Duodenal mucosa (tissue), 2 donors: ENCODE data around the gene FLVCR2.

Experiments
- H3K27ac ChIP-seq: one replicate; pipeline ENCODE4 v1.7.0; 2013; ENCODE audit warnings: low read depth, low read length
- H3K27me3 ChIP-seq, 2 donors: one replicate each; pipeline ENCODE4 v1.7.0; 2013; ENCODE audit warnings: low read length in 2 of 2, control low read depth in 1 of 2; ENCODE audit not compliant: insufficient read depth in 2 of 2, control insufficient read depth in 1 of 2
- H3K36me3 ChIP-seq, 2 donors: one replicate each; pipeline ENCODE4 v1.7.0; 2013; ENCODE audit warnings: low read length in 2 of 2, control low read depth in 1 of 2; ENCODE audit not compliant: insufficient read depth in 2 of 2, control insufficient read depth in 1 of 2
- H3K4me1 ChIP-seq, 2 donors: one replicate each; pipeline ENCODE4 v1.7.0; 2013; ENCODE audit warnings: low read length in 2 of 2, control low read depth in 1 of 2; ENCODE audit not compliant: insufficient read depth in 2 of 2, control insufficient read depth in 1 of 2
- H3K4me3 ChIP-seq, 2 donors: one replicate each; pipeline ENCODE4 v1.7.0; 2013; ENCODE audit warnings: low read length in 2 of 2, low read depth in 1 of 2
- H3K9ac ChIP-seq, 2 donors: one replicate each; pipeline ENCODE4 v1.7.0; 2013; ENCODE audit warnings: low read length in 2 of 2, low read depth in 1 of 2
- H3K9me3 ChIP-seq, 2 donors: one replicate each; pipeline ENCODE4 v1.7.0; 2013; ENCODE audit warnings: low read length in 2 of 2, control low read depth in 1 of 2; ENCODE audit not compliant: control insufficient read depth in 1 of 2

FLVCR2 gene

GRCh38 chr14:75542588-75543091 lies 35.8 kb upstream of the FLVCR2 start:
- H3K36me3 ChIP-seq = no peaks in the 10 kb centered on the region
- peak overlapping the region in 1 of 2 donors; percentile 32 for H3K4me3 ChIP-seq
- H3K27ac ChIP-seq = peak overlapping the region; percentile 65
- H3K9me3 ChIP-seq = no peaks in the 10 kb centered on the region
- H3K9ac ChIP-seq = peak overlapping the region; percentile 36 to 51
- H3K27me3 ChIP-seq = no peaks in the 10 kb centered on the region
- peaks cover 14 to 16% of the 10 kb centered on the region in 2 donors for H3K4me1 ChIP-seq

- H3K4me1 ChIP-seq = peaks cover 14 to 22% of the 10 kb centered on the region in 2 donors
- no peaks in the 10 kb centered on the region for H3K9me3 ChIP-seq
- peak overlapping the region; percentile 57 for H3K27ac ChIP-seq
- no peaks in the 10 kb centered on the region for H3K36me3 ChIP-seq
- peak overlapping the region in 1 of 2 donors; percentile 32 for H3K4me3 ChIP-seq
- H3K9ac ChIP-seq = peak overlapping the region; percentile 36 to 51
- no peaks in the 10 kb centered on the region for H3K27me3 ChIP-seq
Measured at GRCh38 chr14:75543253-75543652, 35.2 kb upstream of the FLVCR2 start.

DNA sequence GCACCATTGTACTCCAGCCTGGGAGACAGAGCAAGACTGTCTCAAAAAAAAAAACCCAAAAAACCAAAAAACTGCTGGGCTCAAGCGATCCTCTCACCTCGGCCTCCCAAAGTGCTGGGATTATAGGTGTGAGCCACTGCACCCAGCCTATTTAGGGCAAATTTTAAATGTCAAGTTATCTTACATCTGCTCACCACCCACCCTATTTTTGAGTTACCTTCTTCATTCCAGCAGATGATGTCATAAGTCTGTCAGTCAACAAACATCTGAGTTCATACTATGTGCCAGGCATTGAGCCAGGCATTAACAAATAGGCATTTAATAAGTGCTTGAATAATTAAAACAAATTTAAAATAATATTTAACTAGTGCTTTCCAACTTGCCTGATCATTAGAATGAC lies 34.6 kb upstream of the FLVCR2 start:
- Histone ChIP-seq H3K4me3 (no peak overlapping the region), H3K9ac (no peak overlapping the region), H3K9me3 (no peaks in the 10 kb centered on the region), H3K36me3 (no peaks in the 10 kb centered on the region), H3K27me3 (no peaks in the 10 kb centered on the region), H3K27ac (no peak overlapping the region), H3K4me1 (peaks cover 14 to 27% of the 10 kb centered on the region in 2 donors)

- H3K27ac ChIP-seq = no peak overlapping the region
- H3K9me3 ChIP-seq = no peaks in the 10 kb centered on the region
- H3K27me3 ChIP-seq = no peaks in the 10 kb centered on the region
- peaks cover 22 to 32% of the 10 kb centered on the region in 2 donors for H3K4me1 ChIP-seq
- no peak overlapping the region for H3K4me3 ChIP-seq
- no peaks in the 10 kb centered on the region for H3K36me3 ChIP-seq
- no peak overlapping the region for H3K9ac ChIP-seq
Measured at GRCh38 chr14:75545907-75546306, 32.5 kb upstream of the FLVCR2 start.

GRCh38 chr14:75547552-75548250 lies 30.7 kb upstream of the FLVCR2 start:
- Histone ChIP-seq H3K27ac (no peak overlapping the region), H3K4me3 (no peak overlapping the region), H3K36me3 (no peaks in the 10 kb centered on the region), H3K27me3 (no peaks in the 10 kb centered on the region), H3K9ac (no peak overlapping the region), H3K4me1 (peaks cover 13 to 24% of the 10 kb centered on the region in 2 donors), H3K9me3 (no peaks in the 10 kb centered on the region)

DNA sequence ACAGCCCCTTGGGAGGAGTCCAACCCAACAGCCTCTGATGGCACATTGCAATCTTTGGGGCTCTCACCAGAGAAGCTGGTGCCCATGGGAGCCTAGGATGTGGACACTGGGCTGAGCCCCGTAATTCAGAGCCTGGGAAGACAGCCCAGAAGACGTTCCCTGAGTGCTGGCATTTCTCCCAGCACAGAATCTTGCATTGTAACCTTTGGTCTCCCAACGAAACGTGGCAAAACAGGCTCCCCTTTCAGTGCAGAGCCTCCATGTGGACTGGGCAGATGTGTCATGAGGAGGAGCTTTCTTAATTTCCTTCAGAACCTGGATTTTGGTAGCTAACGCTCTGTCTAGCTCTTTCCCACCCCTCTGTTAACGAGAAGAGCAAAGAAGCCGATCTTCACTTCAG lies 29.9 kb upstream of the FLVCR2 start:
- Histone ChIP-seq H3K27ac (no peak overlapping the region), H3K36me3 (no peaks in the 10 kb centered on the region), H3K4me1 (peaks cover 8 to 17% of the 10 kb centered on the region in 2 donors), H3K27me3 (no peaks in the 10 kb centered on the region), H3K9ac (no peak overlapping the region), H3K9me3 (no peaks in the 10 kb centered on the region), H3K4me3 (no peak overlapping the region)

DNA sequence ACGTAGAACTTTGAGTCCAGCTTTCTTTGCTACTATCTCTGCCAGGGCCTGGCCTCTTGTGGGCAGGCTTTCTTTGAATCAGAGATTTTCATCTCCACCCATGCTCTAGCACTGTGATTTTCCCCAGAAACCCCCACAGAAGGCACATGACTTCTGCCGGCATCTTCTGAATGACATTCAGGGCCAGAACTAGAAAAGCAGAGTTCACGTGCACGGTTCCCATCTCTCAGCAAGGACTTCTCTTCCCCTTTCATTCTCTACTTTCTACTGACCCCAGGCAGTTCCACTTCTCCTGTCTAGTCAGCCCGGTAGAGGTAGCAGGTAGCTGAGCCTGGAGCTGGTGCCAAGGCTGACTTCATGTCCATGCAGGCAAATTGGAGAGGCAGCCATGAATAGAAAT lies 29.3 kb upstream of the FLVCR2 start:
- H3K9me3 ChIP-seq = no peaks in the 10 kb centered on the region
- no peak overlapping the region for H3K4me3 ChIP-seq
- no peaks in the 10 kb centered on the region for H3K27me3 ChIP-seq
- no peak overlapping the region for H3K27ac ChIP-seq
- H3K9ac ChIP-seq = no peak overlapping the region
- H3K4me1 ChIP-seq = peaks cover 8 to 17% of the 10 kb centered on the region in 2 donors
- H3K36me3 ChIP-seq = no peaks in the 10 kb centered on the region

- no peaks in the 10 kb centered on the region for H3K27me3 ChIP-seq
- no peaks in the 10 kb centered on the region for H3K36me3 ChIP-seq
- H3K27ac ChIP-seq = no peak overlapping the region
- H3K4me3 ChIP-seq = no peak overlapping the region
- no peak overlapping the region for H3K9ac ChIP-seq
- peaks cover 8 to 17% of the 10 kb centered on the region in 2 donors for H3K4me1 ChIP-seq
- no peaks in the 10 kb centered on the region for H3K9me3 ChIP-seq
Measured at GRCh38 chr14:75551021-75551420, 27.4 kb upstream of the FLVCR2 start.

DNA sequence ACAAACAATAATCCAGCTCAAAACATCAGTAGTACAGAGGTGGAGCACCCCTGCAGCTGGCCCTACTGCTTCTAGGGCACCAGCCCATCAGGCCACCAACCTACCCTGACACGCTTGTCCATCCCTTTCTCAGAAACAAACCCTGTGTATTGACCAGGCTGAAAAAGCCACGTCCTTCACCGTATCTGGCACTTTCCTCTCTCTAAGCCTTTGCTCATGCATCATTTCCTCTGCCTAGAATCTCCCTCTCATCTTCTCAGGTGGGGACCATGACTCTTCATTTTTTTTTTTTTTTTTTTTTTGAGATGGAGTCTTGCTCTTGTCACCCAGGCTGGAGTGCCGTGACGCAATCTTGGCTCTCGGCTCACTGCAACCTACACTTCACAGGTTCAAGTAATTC lies 25.3 kb upstream of the FLVCR2 start:
- peaks cover 8 to 12% of the 10 kb centered on the region in 2 donors for H3K4me1 ChIP-seq
- no peaks in the 10 kb centered on the region for H3K27me3 ChIP-seq
- H3K9ac ChIP-seq = no peak overlapping the region
- no peaks in the 10 kb centered on the region for H3K36me3 ChIP-seq
- no peak overlapping the region for H3K27ac ChIP-seq
- H3K4me3 ChIP-seq = no peak overlapping the region
- H3K9me3 ChIP-seq = peaks cover 0 to 7% of the 10 kb centered on the region in 2 donors

GRCh38 chr14:75553761-75554364 lies 24.6 kb upstream of the FLVCR2 start:
- Histone ChIP-seq H3K27me3 (no peaks in the 10 kb centered on the region), H3K27ac (no peak overlapping the region), H3K9me3 (peaks cover 0 to 7% of the 10 kb centered on the region in 2 donors), H3K4me3 (no peak overlapping the region), H3K4me1 (peaks cover 4 to 7% of the 10 kb centered on the region in 2 donors), H3K36me3 (no peaks in the 10 kb centered on the region), H3K9ac (no peak overlapping the region)
